ENCODE results near the gene GIGYF2.

- TF ChIP-seq CTCF (IDR thresholded peaks at IDR 0.05) (no peak), POLR2A (IDR thresholded peaks at IDR 0.05) (no peak), POLR2AphosphoS5 (IDR thresholded peaks at IDR 0.05) (no peak), EP300 (IDR thresholded peaks at IDR 0.05) (no peak)
Measured at GRCh38 chr2:232777276-232777675, 80.1 kb downstream of the GIGYF2 start.
